ENCODE results near the gene FAM241A. TPM values are rescaled to one million over a fixed set of nuclear protein-coding genes. Genes with fewer than 3 reads are reported as not detected.

The FAM241A gene
- total and polyA plus RNA-seq, 12 donors, result 4.1 to 9.4 (median 7.5) TPM

DNA sequence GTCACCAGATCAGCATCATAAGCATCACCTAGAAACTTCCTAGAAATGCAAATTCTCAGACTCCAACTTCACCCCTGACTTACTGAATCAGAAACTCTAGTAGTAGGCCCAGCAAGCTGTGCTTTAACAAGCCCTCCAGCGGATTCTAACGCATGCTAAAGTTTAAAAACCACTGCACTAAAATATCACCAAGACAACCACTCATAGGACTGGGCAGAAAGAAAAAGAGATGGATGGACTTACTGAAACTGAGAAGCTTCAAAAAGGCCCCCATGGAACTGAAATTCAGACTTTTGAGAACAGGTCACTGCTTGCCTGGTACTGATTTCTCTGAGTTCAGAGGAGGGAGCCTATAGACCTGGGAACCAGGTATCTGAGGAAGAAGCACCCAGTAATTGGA is 40.1 kb downstream of the FAM241A start:
- Histone ChIP-seq H3K4me3 (no peak overlapping the region), H3K27me3 (no peaks in the 10 kb centered on the region), H3K27ac (peak overlapping the region in 1 of 10 donors; percentile 3), H3K9me3 (no peaks in the 10 kb centered on the region), H3K4me1 (peaks cover 0 to 10% (median 0%) of the 10 kb centered on the region in 9 donors), H3K36me3 (peaks cover 0 to 33% (median 4%) of the 10 kb centered on the region in 9 donors)
- intact Hi-C loops (cut with DNase I), result loop anchor here in 1 of 10 donors (5.0 kb wide), 1 partner anchor 38 kb away; the partner anchor contains the start of gene FAM241A
- no peak for TF ChIP-seq CTCF (IDR thresholded peaks at IDR 0.05)
- no peak for ATAC-seq
- no peak for DNase-seq
- 98% methylated on average over 2 of the region's 2 CpGs for WGBS, 2 donors

DNA sequence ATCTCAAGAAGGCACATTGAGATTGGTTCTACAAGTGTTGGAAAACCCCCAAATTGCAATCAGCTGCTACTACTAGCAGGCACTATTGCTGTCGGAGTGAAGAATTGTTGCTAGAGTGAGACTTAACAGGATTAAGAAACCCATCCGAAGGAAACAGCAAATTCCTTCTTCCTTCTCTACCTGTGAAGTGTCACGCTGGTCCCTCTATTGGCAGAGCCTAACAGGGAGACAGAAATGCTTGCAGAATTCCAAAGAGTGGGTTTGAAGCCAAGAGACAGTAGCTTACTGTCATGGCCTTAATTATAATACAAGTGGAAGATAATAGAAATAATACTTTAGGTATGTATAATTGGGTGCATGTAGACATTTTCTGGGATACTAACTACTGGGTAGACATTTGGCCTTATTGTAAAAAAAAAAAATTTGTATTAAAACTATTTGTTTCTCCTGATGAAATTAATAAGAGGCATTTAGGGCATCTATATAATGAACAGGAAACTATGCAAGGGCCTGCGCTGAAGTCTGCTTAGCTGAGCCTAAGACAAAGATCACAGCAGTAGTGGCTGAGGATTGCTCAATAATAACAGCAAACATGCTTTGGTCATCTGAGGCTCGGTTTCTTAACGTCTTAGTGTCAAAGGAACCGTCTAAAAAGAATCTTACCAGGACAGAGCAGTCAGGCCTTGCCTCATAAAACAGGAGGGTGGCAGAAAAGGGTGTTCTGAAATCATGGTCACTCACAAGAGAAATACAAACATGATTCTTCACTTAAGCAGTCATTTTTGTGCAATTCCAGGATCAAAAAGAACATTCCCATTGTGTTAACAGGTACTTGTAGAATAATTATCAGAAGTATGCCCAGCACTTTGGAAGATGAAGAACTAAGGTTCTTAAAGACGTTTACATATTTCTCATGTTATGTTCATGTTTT is 40.8 kb downstream of the FAM241A start:
- H3K27me3 ChIP-seq, result no peaks in the 10 kb centered on the region
- no peak for DNase-seq
- 77 to 86% methylated on average over 8 of the region's 8 CpGs for WGBS, 2 donors
- TF ChIP-seq CTCF (IDR thresholded peaks at IDR 0.05), result no peak
- peak overlapping the region in 1 of 10 donors; percentile 3 for H3K27ac ChIP-seq
- intact Hi-C loops (cut with DNase I), result loop anchor here in 1 of 10 donors (5.0 kb wide), 1 partner anchor 39 kb away; the partner anchor contains the start of gene FAM241A
- H3K9me3 ChIP-seq, result no peaks in the 10 kb centered on the region
- no peak overlapping the region for H3K4me3 ChIP-seq
- peaks cover 0 to 10% (median 0%) of the 10 kb centered on the region in 9 donors for H3K4me1 ChIP-seq
- ATAC-seq, result no peak
- H3K36me3 ChIP-seq, result peaks cover 0 to 35% (median 4%) of the 10 kb centered on the region in 9 donors

GRCh38 chr4:112189754-112190153 is 44.5 kb downstream of the FAM241A start:
- Histone ChIP-seq H3K4me3 (no peak overlapping the region), H3K27ac (no peak overlapping the region), H3K9me3 (no peaks in the 10 kb centered on the region), H3K36me3 (peaks cover 0 to 40% (median 4%) of the 10 kb centered on the region in 9 donors), H3K27me3 (no peaks in the 10 kb centered on the region), H3K4me1 (peaks cover 0 to 6% (median 0%) of the 10 kb centered on the region in 9 donors)
- peak in 7 of 9 donors; percentile 10 to 54 (median 24) for TF ChIP-seq CTCF (IDR thresholded peaks at IDR 0.05)
- DNase-seq (no peak), ATAC-seq (no peak)
- 59 to 68% methylated on average over 2 of the region's 2 CpGs for WGBS, 2 donors
- intact Hi-C loops (cut with DNase I), result loop anchor here in 1 of 10 donors (5.0 kb wide), 1 partner anchor 42 kb away; the partner anchor contains the start of gene FAM241A

DNA sequence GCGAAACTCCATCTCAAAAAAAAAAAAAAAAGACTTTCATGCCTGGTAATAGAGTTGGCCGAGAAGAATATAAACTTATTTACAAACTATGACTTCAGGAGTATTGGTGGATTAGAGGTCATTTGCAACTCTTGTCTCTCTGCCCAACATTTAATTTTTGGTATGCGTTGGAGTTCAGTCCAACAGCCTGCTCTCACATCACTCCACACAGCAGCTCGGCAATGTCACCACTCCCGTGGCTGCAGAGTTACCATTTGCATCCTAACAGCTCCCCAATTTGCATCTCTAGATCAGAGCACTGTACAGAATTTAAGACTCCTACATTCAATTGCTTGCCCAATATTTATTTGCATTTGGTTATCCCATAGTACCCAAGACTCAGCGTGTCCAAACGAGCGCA is 45.4 kb downstream of the FAM241A start:
- WGBS, 2 donors, result 76 to 78% methylated on average over 8 of the region's 8 CpGs
- DNase-seq, result no peak
- intact Hi-C loops (cut with DNase I), result no loop called here
- no peaks in the 10 kb centered on the region for H3K9me3 ChIP-seq
- H3K27ac ChIP-seq, result no peak overlapping the region
- H3K4me3 ChIP-seq, result no peak overlapping the region
- no peaks in the 10 kb centered on the region for H3K27me3 ChIP-seq
- ATAC-seq, result peak in 6 of 8 donors; percentile 30 to 73 (median 49)
- peaks cover 0 to 6% (median 0%) of the 10 kb centered on the region in 9 donors for H3K4me1 ChIP-seq
- peaks cover 0 to 40% (median 4%) of the 10 kb centered on the region in 9 donors for H3K36me3 ChIP-seq
- no peak for TF ChIP-seq CTCF (IDR thresholded peaks at IDR 0.05)
